Osteoblast (primary cell): Measurements from ENCODE around the gene MPO. TPM values are rescaled to one million over a fixed set of nuclear protein-coding genes. Genes with fewer than 3 reads are reported as not detected.

Source experiments
- DNase-seq: peaks from one replicate; pipeline ENCODE4 v3.0.0; 2011; ENCODE audit warnings: low spot score, mixed read lengths; ENCODE audit not compliant: insufficient read length; ENCODE audit errors: missing footprints
- H2AFZ ChIP-seq: 2 replicates; pipeline ENCODE4 v1.6.0; 2011; ENCODE audit warnings: mild to moderate bottlenecking, low read length
- H3K27ac ChIP-seq: 2 replicates; pipeline ENCODE4 v1.5.1; 2011; ENCODE audit warnings: mild to moderate bottlenecking, low read depth, low read length, moderate library complexity
- H3K27me3 ChIP-seq: 2 replicates; pipeline ENCODE4 v1.6.0; 2012; ENCODE audit warnings: mild to moderate bottlenecking, control low read depth, inconsistent platforms, low read length, moderate library complexity; ENCODE audit not compliant: insufficient read depth
- H3K36me3 ChIP-seq: 2 replicates; pipeline ENCODE4 v1.5.1; 2011; ENCODE audit warnings: mild to moderate bottlenecking, low read length, control low read depth, moderate library complexity; ENCODE audit not compliant: insufficient read depth
- H3K4me1 ChIP-seq: 2 replicates; pipeline ENCODE4 v1.5.1; 2011; ENCODE audit warnings: mild to moderate bottlenecking, low read length, control low read depth, moderate library complexity; ENCODE audit not compliant: insufficient read depth
- H3K4me2 ChIP-seq: 2 replicates; pipeline ENCODE4 v1.6.0; 2011; ENCODE audit warnings: mild to moderate bottlenecking, low read length; ENCODE audit not compliant: insufficient read depth
- H3K4me3 ChIP-seq: fragments of 200-600 bp; sonication (generic); 3 replicates; pipeline ENCODE4 v1.5.1; 2012; ENCODE audit warnings: mild to moderate bottlenecking, low read length, inconsistent platforms; ENCODE audit not compliant: insufficient read depth
- H3K79me2 ChIP-seq: 2 replicates; pipeline ENCODE4 v1.6.0; 2012; ENCODE audit warnings: mild to moderate bottlenecking, low read length, control low read depth, inconsistent platforms; ENCODE audit not compliant: insufficient read depth
- H3K9me3 ChIP-seq: 2 replicates; pipeline ENCODE4 v1.5.1; 2011; ENCODE audit warnings: low read depth, low read length, control low read depth
- H4K20me1 ChIP-seq: 2 replicates; pipeline ENCODE4 v1.6.0; 2012; ENCODE audit warnings: mild to moderate bottlenecking, low read length, control low read depth; ENCODE audit not compliant: insufficient read depth
- total RNA-seq: library from RNA; depleted of rRNA; stranded (reverse); fragments of >200 nt; gene quantifications from 2 replicates; pipeline ENCODE4 v1.2.3, GENCODE V29; 2012
- TF ChIP-seq, protein P1 (sequence below): IDR thresholded peaks from 2 replicates; pipeline ENCODE4 v1.5.1; 2011; ENCODE audit warnings: mild to moderate bottlenecking, low read depth, low read length, moderate library complexity; ENCODE audit errors: extremely low read depth

Gene MPO
- total RNA-seq, 1 donor, result under 0.01 TPM

GRCh38 chr17:58271216-58271931 lies 9.4 kb downstream of the MPO start:
- Histone ChIP-seq H3K27me3 (no peaks in the 10 kb centered on the region), H2AFZ (no peak overlapping the region), H3K9me3 (no peaks in the 10 kb centered on the region), H3K27ac (no peak overlapping the region), H3K4me3 (no peak overlapping the region), H4K20me1 (no peaks in the 10 kb centered on the region), H3K4me1 (no peaks in the 10 kb centered on the region), H3K36me3 (no peaks in the 10 kb centered on the region), H3K4me2 (no peak overlapping the region), H3K79me2 (no peaks in the 10 kb centered on the region)
- DNase-seq, result peak; percentile 58
- TF ChIP-seq, protein P1, sequence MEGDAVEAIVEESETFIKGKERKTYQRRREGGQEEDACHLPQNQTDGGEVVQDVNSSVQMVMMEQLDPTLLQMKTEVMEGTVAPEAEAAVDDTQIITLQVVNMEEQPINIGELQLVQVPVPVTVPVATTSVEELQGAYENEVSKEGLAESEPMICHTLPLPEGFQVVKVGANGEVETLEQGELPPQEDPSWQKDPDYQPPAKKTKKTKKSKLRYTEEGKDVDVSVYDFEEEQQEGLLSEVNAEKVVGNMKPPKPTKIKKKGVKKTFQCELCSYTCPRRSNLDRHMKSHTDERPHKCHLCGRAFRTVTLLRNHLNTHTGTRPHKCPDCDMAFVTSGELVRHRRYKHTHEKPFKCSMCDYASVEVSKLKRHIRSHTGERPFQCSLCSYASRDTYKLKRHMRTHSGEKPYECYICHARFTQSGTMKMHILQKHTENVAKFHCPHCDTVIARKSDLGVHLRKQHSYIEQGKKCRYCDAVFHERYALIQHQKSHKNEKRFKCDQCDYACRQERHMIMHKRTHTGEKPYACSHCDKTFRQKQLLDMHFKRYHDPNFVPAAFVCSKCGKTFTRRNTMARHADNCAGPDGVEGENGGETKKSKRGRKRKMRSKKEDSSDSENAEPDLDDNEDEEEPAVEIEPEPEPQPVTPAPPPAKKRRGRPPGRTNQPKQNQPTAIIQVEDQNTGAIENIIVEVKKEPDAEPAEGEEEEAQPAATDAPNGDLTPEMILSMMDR, result no peak

GRCh38 chr17:58270476-58271215 lies 10.1 kb downstream of the MPO start:
- Histone ChIP-seq H3K36me3 (no peaks in the 10 kb centered on the region), H3K79me2 (no peaks in the 10 kb centered on the region), H3K27ac (no peak overlapping the region), H3K27me3 (no peaks in the 10 kb centered on the region), H3K4me2 (no peak overlapping the region), H2AFZ (no peak overlapping the region), H4K20me1 (no peaks in the 10 kb centered on the region), H3K4me3 (no peak overlapping the region), H3K4me1 (no peaks in the 10 kb centered on the region), H3K9me3 (no peaks in the 10 kb centered on the region)
- DNase-seq, result peak; percentile 47
- TF ChIP-seq, protein P1, result no peak

- Histone ChIP-seq H3K4me3 (no peak overlapping the region), H3K27ac (no peak overlapping the region), H3K27me3 (peaks cover 4% of the 10 kb centered on the region), H3K4me1 (no peaks in the 10 kb centered on the region), H2AFZ (no peak overlapping the region), H3K4me2 (no peak overlapping the region), H3K36me3 (no peaks in the 10 kb centered on the region), H4K20me1 (no peaks in the 10 kb centered on the region), H3K79me2 (no peaks in the 10 kb centered on the region), H3K9me3 (no peaks in the 10 kb centered on the region)
- TF ChIP-seq, protein P1, result no peak
- DNase-seq, result peak; percentile 57
Observed at GRCh38 chr17:58269557-58270291, 11.0 kb downstream of the MPO start.
